GM18505 (cell line): ENCODE measurements around the gene SYT17.

Experiments used
- ATAC-seq: cut with Tn5 transposase; IDR thresholded peaks from one replicate; pipeline ENCODE4 v1.9.1; 2021; ENCODE audit not compliant: unreplicated experiment
- POLR2A ChIP-seq: IDR thresholded peaks from 4 replicates; pipeline ENCODE4 v1.6.1; 2011; ENCODE audit warnings: borderline replicate concordance; ENCODE audit not compliant: insufficient read depth, insufficient read length; ENCODE audit errors: extremely low read depth

The SYT17 gene

DNA sequence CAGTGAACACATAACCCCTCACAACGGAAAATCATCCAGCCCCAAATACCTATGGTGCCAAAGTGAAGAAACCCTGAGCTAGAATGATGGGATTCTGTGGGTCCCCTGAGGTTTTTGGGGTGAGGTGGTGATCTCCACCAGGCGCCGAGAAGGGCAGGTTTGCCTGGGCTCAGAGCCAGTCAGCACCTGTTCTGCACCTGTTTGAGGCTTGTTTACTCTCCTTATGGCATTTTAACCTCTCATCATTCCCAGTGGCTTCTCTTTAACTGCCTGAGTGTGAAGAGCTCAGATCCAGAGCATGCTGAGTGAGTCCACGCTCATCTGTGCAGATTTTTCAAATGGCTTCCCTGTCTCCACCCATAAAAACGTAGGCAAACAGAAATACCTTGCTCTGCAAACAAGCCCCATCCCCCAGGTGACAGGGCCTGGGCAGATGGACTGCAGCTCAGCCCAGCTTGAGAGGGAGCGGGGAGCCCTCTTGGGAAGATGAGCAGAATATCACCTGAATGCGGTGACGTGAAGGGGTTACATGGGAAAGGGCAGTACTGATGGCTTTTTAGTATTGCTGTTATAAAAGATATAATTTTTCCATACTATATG, 77.4 kb downstream of the SYT17 start:
- no peak for TF ChIP-seq POLR2A
- no peak for ATAC-seq

DNA sequence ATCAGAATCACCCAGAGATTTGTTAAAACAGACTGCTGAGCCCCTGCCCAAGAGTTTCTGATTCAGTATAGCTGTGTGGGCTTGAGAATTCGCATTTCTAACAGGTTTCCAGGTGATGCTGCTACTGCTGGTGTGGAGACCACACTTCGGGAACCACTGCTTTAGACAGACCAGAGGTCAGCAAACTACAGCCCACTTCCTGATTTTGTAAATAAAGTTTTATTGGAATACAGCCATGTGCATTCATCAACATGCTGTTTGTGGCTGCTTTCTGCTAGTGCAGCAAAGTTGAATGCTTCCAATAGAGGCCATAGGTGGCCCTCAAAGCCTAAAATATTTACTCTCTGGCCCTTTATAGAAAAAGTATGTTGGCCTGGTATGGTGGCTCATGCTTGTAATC, 84.9 kb downstream of the SYT17 start:
- no peak for ATAC-seq
- no peak for TF ChIP-seq POLR2A

DNA sequence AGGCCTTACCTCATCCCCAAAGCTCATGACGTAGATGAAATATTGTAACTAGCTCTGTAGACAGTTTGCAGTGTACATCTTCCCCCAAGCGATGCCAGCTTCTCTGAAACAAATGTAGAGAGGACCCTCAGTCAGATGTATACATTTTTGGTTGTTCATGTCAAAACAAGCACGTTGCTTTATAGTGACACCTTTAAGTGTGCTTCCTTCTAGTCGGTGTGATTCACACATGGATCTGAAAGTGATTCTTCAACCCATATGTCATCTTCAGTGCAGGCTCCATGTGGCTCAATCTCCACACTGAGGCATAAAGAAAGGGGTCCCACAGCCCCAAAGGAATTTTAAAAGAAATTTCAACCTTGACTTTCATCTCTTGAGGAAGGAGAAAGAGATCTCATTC, 86.6 kb downstream of the SYT17 start:
- no peak for ATAC-seq
- no peak for TF ChIP-seq POLR2A

DNA sequence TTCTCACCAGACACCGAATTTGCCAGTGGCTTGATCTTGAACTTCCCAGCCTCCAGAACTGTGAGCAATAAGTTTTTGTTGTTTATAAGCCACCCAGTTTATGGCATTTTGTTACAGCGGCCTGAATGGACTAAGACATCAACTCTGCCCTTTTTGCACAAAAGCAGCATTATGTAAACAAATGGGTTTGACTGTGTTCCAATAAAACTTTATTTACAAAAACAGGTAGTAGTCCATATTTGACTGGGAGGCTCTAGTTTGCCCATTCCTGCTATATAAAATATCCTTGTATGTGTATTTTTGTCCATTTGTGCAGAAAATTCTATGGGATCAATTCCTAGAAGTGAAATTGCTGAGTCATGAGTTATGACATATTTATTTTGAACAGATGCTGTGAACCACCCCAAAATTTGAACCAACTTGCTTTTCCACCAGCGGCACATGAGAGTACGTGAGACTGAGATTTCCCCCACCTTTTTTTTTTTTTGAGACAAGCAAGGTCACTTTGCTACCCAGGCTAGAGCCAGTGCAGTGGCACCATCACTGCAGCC, 96.2 kb downstream of the SYT17 start:
- no peak for ATAC-seq
- TF ChIP-seq POLR2A: no peak

DNA sequence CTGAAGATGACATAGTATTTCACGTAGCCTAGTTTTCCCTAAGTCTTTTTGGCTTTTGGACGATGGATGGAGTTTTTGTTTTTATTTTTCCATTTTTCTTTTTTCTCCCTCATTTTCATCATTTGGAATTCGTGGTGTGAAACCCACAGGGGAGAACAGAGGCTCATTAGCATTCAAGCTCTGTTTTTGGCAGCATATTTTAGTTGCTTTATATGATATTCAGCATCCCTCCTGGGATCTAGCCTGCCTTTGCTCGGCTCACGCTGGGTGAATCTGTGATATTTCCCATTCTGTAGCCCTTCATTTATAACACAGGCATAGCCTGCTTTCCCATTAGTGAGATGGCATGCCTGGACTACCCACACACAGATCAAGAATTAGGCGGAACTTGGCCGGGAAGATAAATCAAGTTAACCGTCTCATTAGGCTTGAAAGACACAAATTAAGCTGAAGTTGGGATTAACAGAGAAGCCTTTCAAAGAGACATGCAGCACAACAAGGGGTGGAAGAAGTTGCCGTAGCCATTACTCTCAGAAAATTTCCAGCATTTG, 97.4 kb downstream of the SYT17 start:
- ATAC-seq: no peak
- no peak for TF ChIP-seq POLR2A

DNA sequence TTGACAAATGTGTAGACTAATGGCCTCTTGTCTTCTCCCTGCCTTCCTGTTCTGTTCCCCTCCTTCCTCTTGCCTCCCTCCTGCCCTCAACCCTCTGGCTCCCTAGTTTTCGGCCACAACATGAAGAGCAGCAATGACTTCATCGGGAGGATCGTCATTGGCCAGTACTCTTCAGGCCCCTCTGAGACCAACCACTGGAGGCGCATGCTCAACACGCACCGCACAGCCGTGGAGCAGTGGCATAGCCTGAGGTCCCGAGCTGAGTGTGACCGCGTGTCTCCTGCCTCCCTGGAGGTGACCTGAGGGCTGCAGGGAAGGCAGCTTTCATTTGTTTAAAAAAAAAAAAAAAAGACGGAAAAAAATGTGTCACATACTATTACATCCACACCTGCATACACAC, 98.7 kb downstream of the SYT17 start:
- no peak for TF ChIP-seq POLR2A
- no peak for ATAC-seq

DNA sequence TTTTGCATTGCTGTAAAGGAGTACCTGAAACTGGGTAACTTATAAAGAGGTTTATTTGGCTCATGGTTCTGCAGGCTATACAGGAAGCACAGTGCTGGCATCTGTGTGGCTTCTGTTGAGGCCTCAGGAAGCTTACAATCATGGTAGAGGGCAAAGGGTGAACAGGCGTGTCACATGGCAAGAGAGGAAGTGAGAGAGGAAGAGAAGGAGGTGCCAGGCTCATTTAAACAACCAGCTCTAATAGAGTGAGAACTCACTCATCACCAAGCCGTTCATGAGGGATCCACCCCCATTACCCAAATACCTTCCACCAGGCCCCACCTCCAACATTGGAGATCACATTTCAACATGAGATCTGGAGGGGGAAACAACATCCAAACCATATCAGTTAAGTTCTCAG, 101.1 kb downstream of the SYT17 start:
- no peak for TF ChIP-seq POLR2A
- no peak for ATAC-seq

DNA sequence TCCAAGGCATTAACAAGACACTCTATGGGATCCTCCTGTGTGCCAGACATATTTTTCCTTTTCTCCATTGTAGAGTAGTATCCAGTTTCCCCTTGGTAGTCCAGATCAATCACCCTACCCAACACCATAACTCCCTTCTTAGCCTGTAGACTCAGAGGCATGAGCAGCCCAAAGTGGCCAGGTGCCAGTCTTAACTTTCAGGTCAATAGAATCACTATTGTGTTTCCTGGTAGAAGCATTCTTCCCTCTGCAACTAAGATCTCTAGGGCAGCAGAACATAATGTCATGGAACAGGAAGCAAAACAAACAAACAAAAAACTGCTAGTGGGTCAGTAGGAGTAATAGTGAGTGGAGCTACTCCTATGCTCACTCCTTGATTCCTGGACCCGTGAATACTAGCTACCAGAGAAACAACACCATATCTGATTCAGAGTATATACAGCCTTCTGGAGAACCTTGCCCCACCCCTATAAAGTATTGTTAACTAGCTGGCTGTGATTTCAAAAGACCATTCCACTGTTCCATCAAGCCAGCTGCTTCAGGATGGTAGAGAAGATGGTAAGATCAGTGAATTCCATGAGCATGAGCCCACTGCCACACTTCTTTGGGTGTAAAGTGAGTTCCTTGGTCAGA, 106.2 kb downstream of the SYT17 start:
- no peak for TF ChIP-seq POLR2A
- ATAC-seq: no peak

DNA sequence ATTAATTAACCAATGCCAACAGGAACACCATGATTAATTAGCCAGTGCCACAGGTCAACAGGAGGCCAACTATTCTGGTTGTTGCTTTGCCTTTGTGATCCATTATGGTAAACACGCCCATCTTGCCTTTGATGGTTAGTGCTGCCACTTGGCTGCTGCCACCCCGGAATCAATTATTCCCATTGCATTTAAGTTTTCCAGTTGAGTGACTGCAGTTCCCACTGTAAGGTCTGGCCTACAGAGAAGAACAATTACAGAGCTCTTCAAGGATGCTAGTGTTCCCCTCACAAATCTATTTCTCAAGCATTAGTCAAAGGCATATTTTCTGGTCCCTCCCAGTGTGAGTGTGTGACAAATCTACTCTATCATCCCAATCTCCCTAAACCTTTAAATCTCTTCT, 110.4 kb downstream of the SYT17 start:
- TF ChIP-seq POLR2A: no peak
- ATAC-seq: no peak

DNA sequence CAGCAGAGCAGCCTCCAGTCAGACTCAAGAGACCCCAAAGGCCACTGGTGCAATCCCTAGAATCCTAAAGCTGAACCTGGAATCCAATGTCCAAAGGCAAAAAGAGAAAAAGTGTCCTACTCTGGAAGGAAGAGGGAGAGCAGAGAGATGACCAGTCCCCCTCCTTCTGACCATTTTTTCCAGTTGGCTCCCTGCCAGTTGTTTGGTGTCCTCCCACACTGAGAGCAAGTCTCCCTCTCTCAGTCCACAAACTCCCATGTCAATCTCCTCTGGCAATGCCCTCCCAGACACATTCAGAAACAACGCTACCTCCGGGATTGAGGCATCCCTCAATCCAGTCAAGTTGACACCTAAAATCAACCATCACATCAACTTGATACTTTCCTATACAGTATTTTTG, 113.2 kb downstream of the SYT17 start:
- no peak for ATAC-seq
- no peak for TF ChIP-seq POLR2A

DNA sequence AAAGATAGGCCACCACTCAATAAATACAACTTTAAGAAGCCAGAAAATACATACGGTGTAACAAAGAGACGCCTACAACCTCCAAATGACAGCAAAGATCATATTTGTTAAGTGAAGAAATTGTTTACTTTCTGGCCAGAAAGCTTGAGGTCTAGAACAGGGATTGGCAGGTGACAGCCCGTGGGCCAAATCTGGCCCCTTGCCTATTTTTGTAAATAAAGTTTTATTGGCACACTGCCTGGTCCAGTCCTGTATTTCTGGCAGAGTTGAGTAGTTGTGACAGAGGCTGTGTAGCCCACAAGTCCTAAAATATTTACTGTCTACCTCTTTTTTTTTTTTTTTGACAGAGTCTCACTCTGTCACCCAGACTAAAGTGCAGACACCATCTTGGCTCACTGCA, 114.1 kb downstream of the SYT17 start:
- ATAC-seq: no peak
- TF ChIP-seq POLR2A: no peak

DNA sequence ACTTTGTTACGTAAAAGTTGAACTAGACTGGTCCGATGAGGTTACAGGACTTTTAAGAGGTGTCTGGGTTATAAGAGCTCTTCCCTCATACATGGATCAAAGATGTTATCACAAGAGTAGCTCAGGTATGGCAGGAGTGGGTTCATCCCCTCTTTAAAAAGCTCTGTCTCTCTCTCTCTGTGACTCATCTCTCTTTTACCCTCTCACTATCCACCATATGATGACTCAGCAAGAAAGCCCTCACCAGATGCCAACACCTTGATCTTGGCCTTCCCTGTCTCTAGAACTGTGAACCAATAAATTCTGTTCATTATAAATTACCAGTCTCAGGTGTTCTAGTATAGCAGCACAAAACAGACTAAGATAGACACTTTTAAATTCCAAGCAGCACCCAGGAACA, 115.6 kb downstream of the SYT17 start:
- no peak for ATAC-seq
- no peak for TF ChIP-seq POLR2A

DNA sequence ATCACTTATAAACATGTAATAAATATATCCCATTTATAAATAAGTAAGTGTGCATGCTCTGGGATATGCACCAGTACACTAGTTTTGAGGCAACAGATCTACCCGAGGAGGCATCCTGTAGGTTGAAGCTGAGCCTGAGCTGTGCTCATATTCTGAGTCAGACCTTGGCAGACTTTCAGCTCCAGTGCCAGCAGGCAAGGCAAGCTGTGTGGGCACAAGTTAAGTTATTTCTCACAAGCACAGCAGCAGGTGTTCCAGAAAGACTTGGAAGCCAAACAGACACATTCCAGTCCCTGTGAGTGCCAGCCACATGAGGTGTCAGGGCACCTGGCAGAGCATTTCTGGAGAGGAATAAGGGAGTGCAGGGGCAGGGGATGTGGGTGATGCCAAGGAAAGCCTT, 116.2 kb downstream of the SYT17 start:
- no peak for ATAC-seq
- TF ChIP-seq POLR2A: no peak

DNA sequence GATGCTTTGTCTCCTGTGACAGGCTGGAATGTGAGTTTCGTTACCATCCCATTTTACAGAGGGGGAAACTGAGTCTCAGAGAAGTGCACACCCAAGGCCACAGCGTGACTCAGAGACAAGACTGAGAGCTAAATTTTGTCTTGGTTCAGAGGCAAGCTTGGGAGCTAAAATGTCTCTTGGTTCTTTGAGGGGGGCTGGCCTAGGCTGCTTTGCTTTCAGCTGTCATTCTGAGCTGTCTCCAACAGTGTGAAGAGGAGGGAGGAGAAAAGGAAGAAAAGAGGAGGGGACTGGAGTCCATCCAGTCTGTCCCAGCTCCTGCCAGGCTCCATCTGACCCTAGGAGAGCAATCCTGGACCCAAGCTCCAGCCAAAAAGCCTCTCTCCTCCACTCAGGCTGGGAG, 117.4 kb downstream of the SYT17 start, which contains the start of gene CLEC19A:
TSS of gene CLEC19A (plus strand) at position 301 of the 400 bp plus-strand sequence. CDS start 121 bp downstream, outside the sequence.
- ATAC-seq: no peak
- TF ChIP-seq POLR2A: no peak
